GM12891 (cell line): ENCODE data around the gene PMM2.

Experiments used
- POLR2A ChIP-seq: IDR thresholded peaks from 2 replicates; pipeline ENCODE4 v1.6.1; 2011; ENCODE audit warnings: low read depth, low read length, control low read depth
- TAF1 ChIP-seq: IDR thresholded peaks from 2 replicates; pipeline ENCODE4 v1.6.1; 2011; ENCODE audit warnings: low read depth, low read length, control low read depth

GRCh38 chr16:8831450-8831849 is 33.8 kb downstream of the PMM2 start:
- no peak for TF ChIP-seq TAF1
- 0 out of 2 replicates have a peak, but pooled peaks have one; percentile 39 for TF ChIP-seq POLR2A
